ENCODE data around the gene ADARB2. TPM values are rescaled to one million over a fixed set of nuclear protein-coding genes. Genes with fewer than 3 reads are reported as not detected.

ADARB2 gene
- total and polyA plus RNA-seq, 8 donors = 0.34 to 24.7 (median 3.2) TPM

DNA sequence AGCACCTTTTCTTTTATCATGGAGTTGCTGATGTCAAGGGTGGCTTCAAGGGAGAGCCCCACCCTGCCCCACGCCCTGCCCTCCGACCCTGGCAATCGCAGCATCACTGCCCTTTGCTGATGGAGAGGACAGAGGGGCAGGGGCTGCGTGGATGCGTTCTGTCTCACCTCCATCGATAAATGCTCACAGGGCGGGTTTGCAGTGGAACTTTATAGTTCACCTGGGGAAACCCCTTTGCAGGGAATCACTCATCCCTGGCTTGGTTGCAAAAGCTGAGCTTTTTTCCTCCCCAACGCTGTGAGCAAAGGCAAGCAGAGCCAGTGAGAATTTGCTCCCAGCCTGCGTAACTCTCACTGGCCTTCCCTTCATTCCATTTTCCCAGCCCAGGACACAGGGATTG is 504.3 kb downstream of the ADARB2 start:
- Histone ChIP-seq H3K4me3 (no peak overlapping the region), H3K36me3 (no peaks in the 10 kb centered on the region), H3K4me1 (no peaks in the 10 kb centered on the region), H3K27me3 (no peaks in the 10 kb centered on the region), H3K27ac (no peak overlapping the region), H3K9me3 (no peaks in the 10 kb centered on the region)
- TF ChIP-seq, protein P1, sequence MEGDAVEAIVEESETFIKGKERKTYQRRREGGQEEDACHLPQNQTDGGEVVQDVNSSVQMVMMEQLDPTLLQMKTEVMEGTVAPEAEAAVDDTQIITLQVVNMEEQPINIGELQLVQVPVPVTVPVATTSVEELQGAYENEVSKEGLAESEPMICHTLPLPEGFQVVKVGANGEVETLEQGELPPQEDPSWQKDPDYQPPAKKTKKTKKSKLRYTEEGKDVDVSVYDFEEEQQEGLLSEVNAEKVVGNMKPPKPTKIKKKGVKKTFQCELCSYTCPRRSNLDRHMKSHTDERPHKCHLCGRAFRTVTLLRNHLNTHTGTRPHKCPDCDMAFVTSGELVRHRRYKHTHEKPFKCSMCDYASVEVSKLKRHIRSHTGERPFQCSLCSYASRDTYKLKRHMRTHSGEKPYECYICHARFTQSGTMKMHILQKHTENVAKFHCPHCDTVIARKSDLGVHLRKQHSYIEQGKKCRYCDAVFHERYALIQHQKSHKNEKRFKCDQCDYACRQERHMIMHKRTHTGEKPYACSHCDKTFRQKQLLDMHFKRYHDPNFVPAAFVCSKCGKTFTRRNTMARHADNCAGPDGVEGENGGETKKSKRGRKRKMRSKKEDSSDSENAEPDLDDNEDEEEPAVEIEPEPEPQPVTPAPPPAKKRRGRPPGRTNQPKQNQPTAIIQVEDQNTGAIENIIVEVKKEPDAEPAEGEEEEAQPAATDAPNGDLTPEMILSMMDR (IDR thresholded peaks at IDR 0.05) = no peak
- intact Hi-C loops (cut with DNase I) = no loop called here
- WGBS, 2 donors = 86 to 96% methylated on average over 9 of the region's 9 CpGs
- no peak for FAIRE-seq
- no peak for ATAC-seq
- DNase-seq = no peak

DNA sequence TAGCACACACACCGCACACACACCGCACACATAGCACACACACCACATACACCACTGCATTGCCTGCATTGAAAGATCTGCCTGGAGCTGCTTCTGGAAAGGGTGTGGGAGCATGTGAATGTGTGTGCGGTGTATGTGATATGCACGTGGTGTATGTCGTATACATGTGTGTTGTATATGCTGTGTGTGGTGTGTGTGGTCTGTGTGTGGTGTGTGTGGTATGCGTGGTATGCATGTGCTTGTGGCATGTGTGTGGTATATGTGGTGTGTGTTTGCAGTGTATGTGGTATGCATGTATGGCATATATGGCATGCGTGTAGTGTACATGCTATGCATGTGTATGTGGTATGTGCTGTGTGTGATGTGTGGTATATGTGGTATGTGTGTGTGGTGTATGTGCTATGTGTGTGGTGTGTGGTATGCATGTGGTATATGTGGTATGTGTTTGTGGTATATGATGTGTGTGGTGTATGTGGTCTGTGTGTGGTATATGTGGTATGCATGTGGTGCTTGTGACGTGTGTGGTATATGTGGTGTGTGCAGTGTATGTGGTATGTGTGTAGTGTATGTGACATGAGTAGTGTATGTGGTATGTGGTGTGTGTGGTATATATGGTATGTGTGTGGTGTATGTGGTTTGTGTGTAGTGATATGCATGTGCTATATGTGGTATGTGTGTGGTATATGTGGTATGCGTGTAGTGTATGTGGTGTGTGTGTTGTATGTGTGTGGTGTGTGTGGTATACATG is 505.0 kb downstream of the ADARB2 start:
- TF ChIP-seq, protein P1 (IDR thresholded peaks at IDR 0.05) = no peak
- Histone ChIP-seq H3K36me3 (no peaks in the 10 kb centered on the region), H3K4me3 (no peak overlapping the region), H3K27me3 (no peaks in the 10 kb centered on the region), H3K9me3 (no peaks in the 10 kb centered on the region), H3K4me1 (no peaks in the 10 kb centered on the region), H3K27ac (no peak overlapping the region)
- no peak for ATAC-seq
- WGBS, 2 donors = 88 to 93% methylated on average over 9 of the region's 9 CpGs
- intact Hi-C loops (cut with DNase I) = no loop called here
- no peak for DNase-seq
- FAIRE-seq = no peak

DNA sequence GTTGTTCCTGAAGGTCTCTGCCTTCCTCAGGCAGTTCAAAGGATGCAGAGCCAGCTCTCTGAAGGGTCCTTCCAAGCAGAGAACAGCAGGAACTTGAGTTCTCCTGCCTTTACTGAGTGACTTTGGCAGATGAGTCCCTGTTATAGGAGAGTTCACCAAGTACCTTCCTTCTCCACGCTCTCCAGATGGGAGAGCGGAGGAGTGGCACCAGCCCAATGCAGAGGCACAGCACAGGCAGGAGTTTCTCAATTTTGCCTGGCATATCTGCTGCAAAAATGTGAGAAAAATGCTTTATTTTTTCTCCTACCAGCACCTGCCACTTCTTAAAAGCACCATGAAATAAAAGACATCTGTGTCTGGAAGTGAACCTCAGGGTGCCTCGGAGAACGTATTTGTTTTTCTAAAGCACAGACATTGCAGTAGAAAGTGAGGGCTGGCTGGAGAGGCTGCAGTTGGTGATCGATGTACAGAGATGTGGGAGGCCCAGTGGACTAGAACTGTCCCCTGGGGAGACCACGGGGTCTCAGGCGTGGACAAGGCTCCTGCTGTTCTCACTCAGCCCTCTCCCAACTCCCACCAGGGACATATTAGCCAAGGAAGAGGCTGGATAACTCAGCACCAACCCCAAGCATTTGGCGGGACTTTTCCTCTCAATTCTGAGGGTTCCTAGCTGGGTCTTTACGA is 506.6 kb downstream of the ADARB2 start:
- WGBS, 2 donors = 53 to 63% methylated on average over 9 of the region's 9 CpGs
- ATAC-seq (no peak), FAIRE-seq (no peak), DNase-seq (no peak)
- Histone ChIP-seq H3K27ac (no peak overlapping the region), H3K9me3 (no peaks in the 10 kb centered on the region), H3K27me3 (no peaks in the 10 kb centered on the region), H3K4me1 (no peaks in the 10 kb centered on the region), H3K36me3 (no peaks in the 10 kb centered on the region), H3K4me3 (no peak overlapping the region)
- TF ChIP-seq, protein P1 (IDR thresholded peaks at IDR 0.05) = no peak
- intact Hi-C loops (cut with DNase I) = no loop called here

DNA sequence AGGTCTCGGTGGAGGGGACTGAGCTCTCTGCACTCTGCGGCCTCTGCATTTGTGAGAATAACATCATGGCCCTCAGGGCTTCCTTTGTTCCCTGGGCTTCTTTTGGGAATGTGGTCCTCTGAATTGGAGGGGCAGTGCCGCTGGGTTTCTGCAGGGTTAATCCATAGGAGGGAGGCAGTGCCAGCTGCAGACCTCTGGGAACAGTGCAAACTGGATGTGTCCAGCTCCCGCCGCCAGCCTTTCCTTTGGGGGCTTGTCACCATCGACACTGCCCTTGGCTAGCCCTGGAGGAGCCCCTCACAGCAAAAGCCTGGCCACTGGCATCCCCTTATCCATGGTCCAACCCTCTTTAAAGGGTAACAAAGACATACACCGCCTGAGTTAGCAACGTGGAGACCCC is 507.2 kb downstream of the ADARB2 start:
- intact Hi-C loops (cut with DNase I) = no loop called here
- DNase-seq (no peak), ATAC-seq (no peak), FAIRE-seq (no peak)
- no peaks in the 10 kb centered on the region for H3K9me3 ChIP-seq
- WGBS, 2 donors = 68 to 72% methylated on average over 8 of the region's 8 CpGs
- no peaks in the 10 kb centered on the region for H3K36me3 ChIP-seq
- TF ChIP-seq, protein P1 (IDR thresholded peaks at IDR 0.05) = no peak
- H3K27me3 ChIP-seq = no peaks in the 10 kb centered on the region
- H3K27ac ChIP-seq = no peak overlapping the region
- H3K4me3 ChIP-seq = no peak overlapping the region
- no peaks in the 10 kb centered on the region for H3K4me1 ChIP-seq

DNA sequence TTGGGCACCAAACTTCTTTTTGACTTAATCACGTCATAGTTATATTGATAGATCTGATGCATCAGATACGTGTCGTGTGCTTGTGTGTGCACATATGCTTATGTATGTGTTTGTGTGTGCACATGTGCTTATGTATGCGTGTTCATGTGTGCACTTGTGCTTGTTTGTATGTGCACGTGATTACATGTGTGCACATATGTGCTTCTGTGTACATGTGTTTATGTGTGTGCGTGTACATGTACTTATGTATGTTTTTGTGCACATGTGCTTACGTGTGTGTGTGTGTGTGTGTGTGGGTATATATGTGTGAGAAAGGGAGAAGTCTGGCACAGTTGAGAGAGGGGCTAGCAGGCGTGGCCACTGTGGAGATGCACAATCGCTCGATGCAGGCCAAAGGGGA is 507.8 kb downstream of the ADARB2 start:
- no peak for ATAC-seq
- Histone ChIP-seq H3K27me3 (no peaks in the 10 kb centered on the region), H3K36me3 (no peaks in the 10 kb centered on the region), H3K4me3 (no peak overlapping the region), H3K27ac (no peak overlapping the region), H3K9me3 (no peaks in the 10 kb centered on the region), H3K4me1 (no peaks in the 10 kb centered on the region)
- no peak for FAIRE-seq
- DNase-seq = no peak
- TF ChIP-seq, protein P1 (IDR thresholded peaks at IDR 0.05) = no peak
- intact Hi-C loops (cut with DNase I) = no loop called here
- 85 to 89% methylated on average over 10 of the region's 10 CpGs for WGBS, 2 donors
